ENCODE results near the gene RALGAPA1. TPM values are rescaled to one million over a fixed set of nuclear protein-coding genes. Genes with fewer than 3 reads are reported as not detected.

RALGAPA1 gene
- total RNA-seq, 1 donor from 2014 or later = 83.5 TPM

GRCh38 chr14:35512765-35513164 is 296.3 kb downstream of the RALGAPA1 start:
- no peak overlapping the region for H3K9ac ChIP-seq (ENCODE audit: low read depth in 1 of 3, low read length in 3 of 3)
- no peak overlapping the region for H3K4me3 ChIP-seq (ENCODE audit: low read length in 3 of 3)
- no peak overlapping the region for H3K27ac ChIP-seq (ENCODE audit: low read depth, low read length)
- no peaks in the 10 kb centered on the region for H3K36me3 ChIP-seq (ENCODE audit: control insufficient read depth in 3 of 3, insufficient read depth in 3 of 3, low read length in 3 of 3)
- H3K4me1 ChIP-seq (ENCODE audit: control insufficient read depth in 3 of 3, insufficient read depth in 3 of 3, low read length in 3 of 3) = no peaks in the 10 kb centered on the region
- no peaks in the 10 kb centered on the region for H3K9me3 ChIP-seq (ENCODE audit: control insufficient read depth in 3 of 3, low read length in 3 of 3)
- no peaks in the 10 kb centered on the region for H3K27me3 ChIP-seq (ENCODE audit: control insufficient read depth in 3 of 3, insufficient read depth in 3 of 3, low read length in 3 of 3)

GRCh38 chr14:35509846-35510245 is 299.2 kb downstream of the RALGAPA1 start:
- no peak overlapping the region for H3K9ac ChIP-seq (ENCODE audit: low read depth in 1 of 3, low read length in 3 of 3)
- H3K27ac ChIP-seq (ENCODE audit: low read depth, low read length) = no peak overlapping the region
- H3K36me3 ChIP-seq (ENCODE audit: control insufficient read depth in 3 of 3, insufficient read depth in 3 of 3, low read length in 3 of 3) = no peaks in the 10 kb centered on the region
- no peaks in the 10 kb centered on the region for H3K9me3 ChIP-seq (ENCODE audit: control insufficient read depth in 3 of 3, low read length in 3 of 3)
- H3K27me3 ChIP-seq (ENCODE audit: control insufficient read depth in 3 of 3, insufficient read depth in 3 of 3, low read length in 3 of 3) = no peaks in the 10 kb centered on the region
- H3K4me1 ChIP-seq (ENCODE audit: control insufficient read depth in 3 of 3, insufficient read depth in 3 of 3, low read length in 3 of 3) = no peaks in the 10 kb centered on the region
- H3K4me3 ChIP-seq (ENCODE audit: low read length in 3 of 3) = no peak overlapping the region

- no peak overlapping the region for H3K9ac ChIP-seq (ENCODE audit: low read depth in 1 of 3, low read length in 3 of 3)
- H3K27ac ChIP-seq (ENCODE audit: low read depth, low read length) = no peak overlapping the region
- no peaks in the 10 kb centered on the region for H3K9me3 ChIP-seq (ENCODE audit: control insufficient read depth in 3 of 3, low read length in 3 of 3)
- no peaks in the 10 kb centered on the region for H3K4me1 ChIP-seq (ENCODE audit: control insufficient read depth in 3 of 3, insufficient read depth in 3 of 3, low read length in 3 of 3)
- H3K4me3 ChIP-seq (ENCODE audit: low read length in 3 of 3) = no peak overlapping the region
- no peaks in the 10 kb centered on the region for H3K27me3 ChIP-seq (ENCODE audit: control insufficient read depth in 3 of 3, insufficient read depth in 3 of 3, low read length in 3 of 3)
- H3K36me3 ChIP-seq (ENCODE audit: control insufficient read depth in 3 of 3, insufficient read depth in 3 of 3, low read length in 3 of 3) = no peaks in the 10 kb centered on the region
These were observed 302.2 kb downstream of the RALGAPA1 start for GRCh38 chr14:35506927-35507326.

GRCh38 chr14:35506461-35506860 is 302.6 kb downstream of the RALGAPA1 start:
- H3K4me3 ChIP-seq (ENCODE audit: low read length in 3 of 3) = no peak overlapping the region
- H3K9me3 ChIP-seq (ENCODE audit: control insufficient read depth in 3 of 3, low read length in 3 of 3) = no peaks in the 10 kb centered on the region
- no peaks in the 10 kb centered on the region for H3K27me3 ChIP-seq (ENCODE audit: control insufficient read depth in 3 of 3, insufficient read depth in 3 of 3, low read length in 3 of 3)
- H3K27ac ChIP-seq (ENCODE audit: low read depth, low read length) = no peak overlapping the region
- no peaks in the 10 kb centered on the region for H3K4me1 ChIP-seq (ENCODE audit: control insufficient read depth in 3 of 3, insufficient read depth in 3 of 3, low read length in 3 of 3)
- H3K36me3 ChIP-seq (ENCODE audit: control insufficient read depth in 3 of 3, insufficient read depth in 3 of 3, low read length in 3 of 3) = no peaks in the 10 kb centered on the region
- H3K9ac ChIP-seq (ENCODE audit: low read depth in 1 of 3, low read length in 3 of 3) = no peak overlapping the region

- Histone ChIP-seq H3K9ac (ENCODE audit: low read depth in 1 of 3, low read length in 3 of 3) (no peak overlapping the region), H3K4me1 (ENCODE audit: control insufficient read depth in 3 of 3, insufficient read depth in 3 of 3, low read length in 3 of 3) (no peaks in the 10 kb centered on the region), H3K4me3 (ENCODE audit: low read length in 3 of 3) (no peak overlapping the region), H3K36me3 (ENCODE audit: control insufficient read depth in 3 of 3, insufficient read depth in 3 of 3, low read length in 3 of 3) (no peaks in the 10 kb centered on the region), H3K9me3 (ENCODE audit: control insufficient read depth in 3 of 3, low read length in 3 of 3) (no peaks in the 10 kb centered on the region), H3K27me3 (ENCODE audit: control insufficient read depth in 3 of 3, insufficient read depth in 3 of 3, low read length in 3 of 3) (no peaks in the 10 kb centered on the region), H3K27ac (ENCODE audit: low read depth, low read length) (no peak overlapping the region)
These were observed 304.8 kb downstream of the RALGAPA1 start for GRCh38 chr14:35504260-35504659.

- Histone ChIP-seq H3K9ac (ENCODE audit: low read depth in 1 of 3, low read length in 3 of 3) (no peak overlapping the region), H3K27ac (ENCODE audit: low read depth, low read length) (no peak overlapping the region), H3K36me3 (ENCODE audit: control insufficient read depth in 3 of 3, insufficient read depth in 3 of 3, low read length in 3 of 3) (no peaks in the 10 kb centered on the region), H3K4me3 (ENCODE audit: low read length in 3 of 3) (no peak overlapping the region), H3K4me1 (ENCODE audit: control insufficient read depth in 3 of 3, insufficient read depth in 3 of 3, low read length in 3 of 3) (no peaks in the 10 kb centered on the region), H3K9me3 (ENCODE audit: control insufficient read depth in 3 of 3, low read length in 3 of 3) (no peaks in the 10 kb centered on the region), H3K27me3 (ENCODE audit: control insufficient read depth in 3 of 3, insufficient read depth in 3 of 3, low read length in 3 of 3) (no peaks in the 10 kb centered on the region)
These were observed 305.4 kb downstream of the RALGAPA1 start for GRCh38 chr14:35503646-35504045.

- H3K9ac ChIP-seq (ENCODE audit: low read depth in 1 of 3, low read length in 3 of 3) = no peak overlapping the region
- no peak overlapping the region for H3K27ac ChIP-seq (ENCODE audit: low read depth, low read length)
- no peaks in the 10 kb centered on the region for H3K27me3 ChIP-seq (ENCODE audit: control insufficient read depth in 3 of 3, insufficient read depth in 3 of 3, low read length in 3 of 3)
- H3K4me3 ChIP-seq (ENCODE audit: low read length in 3 of 3) = no peak overlapping the region
- no peaks in the 10 kb centered on the region for H3K4me1 ChIP-seq (ENCODE audit: control insufficient read depth in 3 of 3, insufficient read depth in 3 of 3, low read length in 3 of 3)
- no peaks in the 10 kb centered on the region for H3K9me3 ChIP-seq (ENCODE audit: control insufficient read depth in 3 of 3, low read length in 3 of 3)
- H3K36me3 ChIP-seq (ENCODE audit: control insufficient read depth in 3 of 3, insufficient read depth in 3 of 3, low read length in 3 of 3) = no peaks in the 10 kb centered on the region
These were observed 309.9 kb downstream of the RALGAPA1 start for GRCh38 chr14:35499180-35499579.

GRCh38 chr14:35495278-35495677 is 313.8 kb downstream of the RALGAPA1 start:
- no peak overlapping the region for H3K4me3 ChIP-seq (ENCODE audit: low read length in 3 of 3)
- H3K27ac ChIP-seq (ENCODE audit: low read depth, low read length) = no peak overlapping the region
- no peak overlapping the region for H3K9ac ChIP-seq (ENCODE audit: low read depth in 1 of 3, low read length in 3 of 3)
- H3K9me3 ChIP-seq (ENCODE audit: control insufficient read depth in 3 of 3, low read length in 3 of 3) = peaks cover 0 to 4% (median 2%) of the 10 kb centered on the region in 3 donors
- H3K27me3 ChIP-seq (ENCODE audit: control insufficient read depth in 3 of 3, insufficient read depth in 3 of 3, low read length in 3 of 3) = no peaks in the 10 kb centered on the region
- H3K36me3 ChIP-seq (ENCODE audit: control insufficient read depth in 3 of 3, insufficient read depth in 3 of 3, low read length in 3 of 3) = no peaks in the 10 kb centered on the region
- no peaks in the 10 kb centered on the region for H3K4me1 ChIP-seq (ENCODE audit: control insufficient read depth in 3 of 3, insufficient read depth in 3 of 3, low read length in 3 of 3)

- Histone ChIP-seq H3K9me3 (ENCODE audit: control insufficient read depth in 3 of 3, low read length in 3 of 3) (peaks cover 0 to 4% (median 2%) of the 10 kb centered on the region in 3 donors), H3K27me3 (ENCODE audit: control insufficient read depth in 3 of 3, insufficient read depth in 3 of 3, low read length in 3 of 3) (no peaks in the 10 kb centered on the region), H3K27ac (ENCODE audit: low read depth, low read length) (no peak overlapping the region), H3K36me3 (ENCODE audit: control insufficient read depth in 3 of 3, insufficient read depth in 3 of 3, low read length in 3 of 3) (no peaks in the 10 kb centered on the region), H3K9ac (ENCODE audit: low read depth in 1 of 3, low read length in 3 of 3) (no peak overlapping the region), H3K4me3 (ENCODE audit: low read length in 3 of 3) (no peak overlapping the region), H3K4me1 (ENCODE audit: control insufficient read depth in 3 of 3, insufficient read depth in 3 of 3, low read length in 3 of 3) (no peaks in the 10 kb centered on the region)
These were observed 316.5 kb downstream of the RALGAPA1 start for GRCh38 chr14:35492569-35493014.

Measured in skeletal muscle tissue (tissue), 4 donors.